HepG2 (cell line): ENCODE results near the gene MRPL58. TPM values are rescaled to one million over a fixed set of nuclear protein-coding genes. Genes with fewer than 3 reads are reported as not detected.
A peak's percentile ranks its signal among the peaks of the same experiment; 100 is the strongest.

Experiments used
- DRAP1 ChIP-seq: IDR thresholded peaks from 2 replicates; pipeline ENCODE4 v1.6.1; 2016; ENCODE audit warnings: missing genetic modification reagents, missing compliant biosample characterization
- MED13 ChIP-seq: sonication (generic); formaldehyde crosslinking; IDR thresholded peaks from 2 replicates; pipeline ENCODE4 v1.5.0; 2020; ENCODE audit warnings: missing genetic modification reagents
- RERE ChIP-seq: IDR thresholded peaks from 2 replicates; pipeline ENCODE4 v1.6.1; 2016; ENCODE audit warnings: low read depth, missing genetic modification reagents, missing compliant biosample characterization
- RFXAP ChIP-seq: sonication (generic); formaldehyde crosslinking; IDR thresholded peaks from 2 replicates; pipeline ENCODE4 v1.4.0; 2020; ENCODE audit warnings: missing genetic modification reagents, borderline replicate concordance
- SCMH1 ChIP-seq: sonication (generic); formaldehyde crosslinking; IDR thresholded peaks from 2 replicates; pipeline ENCODE4 v1.9.0; 2021; ENCODE audit warnings: missing genetic modification reagents, mild to moderate bottlenecking, borderline replicate concordance
- TEAD2 ChIP-seq: sonication (generic); formaldehyde crosslinking; IDR thresholded peaks from 2 replicates; pipeline ENCODE4 v1.9.0; 2021; ENCODE audit warnings: missing genetic modification reagents
- ZNF253 ChIP-seq: sonication (generic); formaldehyde crosslinking; IDR thresholded peaks from 2 replicates; pipeline ENCODE4 v1.8.0; 2022; ENCODE audit warnings: mild to moderate bottlenecking, missing genetic modification reagents, borderline replicate concordance
- ZNF318 ChIP-seq: sonication (generic); formaldehyde crosslinking; IDR thresholded peaks from 2 replicates; pipeline ENCODE4 v1.4.0; 2020; ENCODE audit warnings: mild to moderate bottlenecking, missing genetic modification reagents
- ZNF432 ChIP-seq: sonication (generic); formaldehyde crosslinking; IDR thresholded peaks from 2 replicates; pipeline ENCODE4 v1.5.0; 2020; ENCODE audit warnings: missing genetic modification reagents, mild to moderate bottlenecking, borderline replicate concordance
- ZNF614 ChIP-seq: IDR thresholded peaks from 2 replicates; pipeline ENCODE4 v1.6.1; 2018; ENCODE audit warnings: missing biosample characterization, missing genetic modification reagents, inconsistent platforms, borderline replicate concordance
- ZNF781 ChIP-seq: sonication (generic); formaldehyde crosslinking; IDR thresholded peaks from 2 replicates; pipeline ENCODE4 v1.5.1; 2020; ENCODE audit warnings: borderline replicate concordance, mild to moderate bottlenecking, missing genetic modification reagents; ENCODE audit errors: not compliant biosample characterization
- ZNF790 ChIP-seq: sonication (generic); formaldehyde crosslinking; IDR thresholded peaks from 2 replicates; pipeline ENCODE4 v1.8.0; 2022; ENCODE audit warnings: missing genetic modification reagents, mild to moderate bottlenecking, borderline replicate concordance
- ZNF839 ChIP-seq: sonication (generic); formaldehyde crosslinking; IDR thresholded peaks from 2 replicates; pipeline ENCODE4 v1.4.0; 2020; ENCODE audit warnings: missing genetic modification reagents, mild to moderate bottlenecking, borderline replicate concordance
- ZSCAN31 ChIP-seq: sonication (generic); formaldehyde crosslinking; IDR thresholded peaks from 2 replicates; pipeline ENCODE4 v1.5.0; 2020; ENCODE audit warnings: low read depth, mild to moderate bottlenecking, missing genetic modification reagents
- polyA plus RNA-seq, 8 experiments: library from polyadenylated mRNA; depleted of rRNA in 3 of 8; stranded (reverse) in 7 of 8; unstranded in 1 of 8; fragments of >200 nt; fragmentation: Illumina TruSeq in 4 of 8; extraction: Trizol in 4 of 8; gene quantifications; 2 replicates each; pipeline versions ENCODE4 v1.2.1 to v1.2.3, GENCODE V29; 2011 to 2016; ENCODE audit warnings: low read depth in 4 of 8, missing spikeins in 1 of 8, mixed read lengths in 1 of 8; ENCODE audit not compliant: insufficient read depth in 1 of 8
- total RNA-seq, 5 experiments: library from RNA; depleted of rRNA; stranded (reverse); fragments of >200 nt; fragmentation: Illumina TruSeq; extraction: Trizol; gene quantifications; 2 replicates each; pipeline ENCODE4 v1.2.3, GENCODE V29; 2016; ENCODE audit warnings: low read depth in 1 of 5

Gene MRPL58
- total and polyA plus RNA-seq, 2 of the 13 experiments (the other 11 are each of a cell fraction or from before 2014, with no cell fraction given), result 44.9 to 68.9 TPM

- no peak for TF ChIP-seq ZNF432
- 0 out of 2 replicates have a peak, but pooled peaks have one; percentile 62 for TF ChIP-seq ZNF253 (CRISPR knock-in tag)
- peak; percentile 68 for TF ChIP-seq ZNF781 (CRISPR knock-in tag)
- no peak for TF ChIP-seq MED13 (CRISPR knock-in tag)
- TF ChIP-seq DRAP1 (CRISPR knock-in tag), result peak; percentile 80
- peak; percentile 91; the same call in 1 of the 2 replicates for TF ChIP-seq ZNF318
- no peak; the same call in 1 of the 2 replicates for TF ChIP-seq TEAD2
- TF ChIP-seq ZNF839 (CRISPR knock-in tag), result peak; percentile 76; the same call in 1 of the 2 replicates
- TF ChIP-seq RFXAP (CRISPR knock-in tag), result peak; percentile 86
- TF ChIP-seq ZNF614 (CRISPR knock-in tag), result no peak
- no peak for TF ChIP-seq SCMH1 (CRISPR knock-in tag)
- no peak; the same call in 1 of the 2 replicates for TF ChIP-seq ZNF790
- peak; percentile 72; the same call in 1 of the 2 replicates for TF ChIP-seq RERE (CRISPR knock-in tag)
- no peak; the same call in none of the 2 replicates for TF ChIP-seq ZSCAN31
These were observed 21.9 kb downstream of the MRPL58 start (continued) for GRCh38 chr17:75034236-75034908.
